ENCODE measurements around the gene ADGRE2.
"Not testable (repeated sequence)": the region's sequence is repeated elsewhere in the genome, so short reads cannot be mapped to it uniquely, and the experiment has no call there.

The ADGRE2 gene

DNA sequence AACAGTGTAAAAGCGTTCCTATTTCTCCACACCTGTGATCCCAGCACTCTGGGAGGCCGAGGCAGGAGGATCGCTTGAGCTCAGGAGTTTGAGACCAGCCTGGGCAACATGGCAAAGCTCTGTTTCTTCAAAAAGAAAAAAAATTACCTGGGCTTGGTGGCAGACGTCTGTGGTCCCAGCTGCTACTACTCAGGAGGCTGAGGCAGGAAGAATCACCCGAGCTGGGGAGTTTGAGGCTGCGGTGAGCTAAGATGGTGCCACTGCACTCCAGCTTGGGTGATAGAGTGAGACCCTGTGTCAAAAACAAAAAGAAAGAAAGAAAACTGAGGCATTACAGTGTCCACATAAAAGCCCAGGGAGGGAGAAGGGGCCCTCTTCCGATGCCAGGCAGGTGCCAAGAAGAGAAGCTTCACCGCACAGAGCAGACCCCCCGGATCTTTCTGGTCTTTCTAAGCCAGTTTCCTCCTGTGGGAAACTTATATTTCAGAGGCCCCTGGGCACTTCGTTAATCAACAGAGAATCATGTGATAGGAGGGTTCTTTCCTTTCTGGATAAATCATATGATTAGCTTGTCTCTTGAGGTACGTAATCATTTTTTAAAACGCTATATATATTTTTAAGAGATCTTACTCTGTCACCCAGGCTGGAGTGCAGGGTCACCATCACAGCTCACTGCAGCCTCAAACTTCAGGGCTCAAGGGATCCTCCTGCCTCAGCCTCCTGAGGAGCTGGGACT lies at the start of gene ADGRE2:
ADGRE2 (minus strand) TSS at position 451 of the 736 bp plus-strand sequence. CDS start 1,804 bp downstream, outside the sequence.
- not testable (repeated sequence) for DNase-seq (ENCODE audit: low read depth in 3 of 3)

DNA sequence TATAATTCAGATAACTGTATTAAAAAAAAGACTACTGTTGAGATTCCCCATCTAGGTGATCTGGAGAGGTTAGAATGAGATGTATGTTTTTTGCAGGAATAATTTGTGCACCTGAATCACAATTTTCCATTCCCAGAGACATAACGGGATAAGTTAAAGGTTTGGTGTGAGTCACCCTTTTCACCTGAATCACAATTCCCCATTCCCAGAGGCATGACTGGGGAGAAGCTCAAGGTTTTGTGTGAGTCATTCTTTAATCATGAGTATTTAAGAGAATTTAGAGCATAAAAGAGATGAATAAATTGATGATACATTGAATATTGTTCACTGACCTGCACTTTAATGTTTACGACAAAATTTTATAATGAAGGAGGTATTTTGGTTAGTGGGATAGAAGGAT lies 47.6 kb upstream of the ADGRE2 start:
- no peak for DNase-seq (ENCODE audit: low read depth in 3 of 3)

DNA sequence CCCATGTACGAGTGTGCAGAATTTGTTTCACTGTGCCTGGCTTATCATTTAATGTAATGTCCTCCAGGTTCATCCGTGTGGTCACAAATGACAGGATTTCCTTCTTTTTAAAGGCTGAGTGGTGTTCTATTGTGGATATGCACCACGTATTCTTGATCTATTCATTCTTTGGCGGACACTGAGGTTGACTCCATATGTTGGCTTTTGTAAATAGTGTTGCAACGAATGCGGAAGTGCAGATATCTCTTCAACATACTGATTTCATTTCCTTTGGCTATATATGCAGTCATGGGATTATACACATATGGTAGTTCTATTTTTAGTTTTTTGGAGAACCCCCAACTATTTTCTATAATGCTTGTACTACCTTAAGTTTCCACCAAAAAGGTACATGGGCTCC lies 43.6 kb upstream of the ADGRE2 start:
- no peak for DNase-seq (ENCODE audit: low read depth in 3 of 3)

DNA sequence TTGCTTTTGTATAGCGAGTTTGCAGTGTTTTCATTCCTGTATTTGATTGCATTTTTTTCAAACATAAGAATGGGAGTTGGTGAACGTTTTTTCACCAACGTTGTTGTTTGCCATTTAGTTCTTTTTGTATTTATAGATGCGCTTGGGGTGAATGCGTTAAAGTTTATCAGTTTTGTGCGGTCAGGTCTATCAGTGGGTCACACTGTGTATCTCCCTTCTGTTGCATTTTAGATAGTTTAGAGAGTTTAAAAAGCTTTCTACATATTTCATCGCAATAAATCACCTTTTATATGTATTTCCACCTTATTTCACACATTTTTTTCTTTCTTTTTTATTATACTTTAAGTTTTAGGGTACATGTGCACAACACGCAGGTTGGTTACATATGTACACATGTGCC lies 40.2 kb upstream of the ADGRE2 start:
- DNase-seq (ENCODE audit: low read depth in 3 of 3): no peak

DNA sequence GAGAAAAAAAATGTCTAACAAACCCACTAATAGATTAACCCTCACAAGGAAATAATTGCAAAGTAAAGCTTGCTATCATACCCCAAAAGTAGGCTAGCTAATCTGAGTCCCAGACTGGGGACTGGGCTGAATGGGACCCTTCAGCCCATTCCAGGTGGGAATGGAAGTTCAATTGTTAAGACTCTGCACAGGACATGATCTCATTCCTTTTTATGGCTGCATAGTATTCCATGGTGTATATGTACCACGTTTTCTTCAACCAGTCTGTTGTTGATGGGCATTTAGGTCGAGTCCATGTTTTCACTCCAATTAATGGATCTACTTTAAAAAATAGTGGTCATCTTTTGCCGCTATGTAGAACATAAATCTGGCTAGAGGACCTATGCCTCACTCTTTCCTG lies 38.7 kb upstream of the ADGRE2 start:
- DNase-seq (ENCODE audit: low read depth in 3 of 3): no peak

DNA sequence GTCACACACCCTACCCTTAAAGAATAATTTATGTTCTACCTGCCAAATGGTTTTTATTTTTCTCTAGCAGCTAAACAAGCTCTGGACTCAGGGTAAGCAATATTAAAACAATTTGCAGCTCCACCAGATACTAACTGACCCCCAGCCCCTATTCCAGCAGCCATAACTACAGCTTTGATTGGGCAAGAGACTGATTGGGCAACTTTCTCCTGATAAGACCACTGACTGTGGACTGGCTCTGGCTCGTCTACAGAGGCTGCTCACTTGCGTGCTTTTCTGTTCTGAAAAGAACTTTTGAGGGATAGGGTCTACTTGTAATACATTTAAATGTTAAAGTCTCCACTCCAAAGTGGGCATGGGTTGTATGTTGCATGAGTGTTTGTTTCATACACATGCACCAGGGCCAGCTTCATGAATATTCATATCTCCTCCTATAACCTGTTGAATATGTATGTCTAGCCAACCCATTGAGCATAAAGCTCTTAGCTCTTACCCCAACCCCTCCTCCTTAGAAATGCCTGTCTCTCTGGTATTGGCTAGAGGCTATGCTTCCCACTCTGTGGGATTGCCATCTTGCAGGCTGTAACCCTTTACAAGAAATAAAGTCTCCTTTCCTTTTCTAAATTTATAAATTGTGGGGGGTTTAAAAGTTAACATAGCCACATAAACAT lies 36.8 kb upstream of the ADGRE2 start:
- no peak for DNase-seq (ENCODE audit: low read depth in 3 of 3)

DNA sequence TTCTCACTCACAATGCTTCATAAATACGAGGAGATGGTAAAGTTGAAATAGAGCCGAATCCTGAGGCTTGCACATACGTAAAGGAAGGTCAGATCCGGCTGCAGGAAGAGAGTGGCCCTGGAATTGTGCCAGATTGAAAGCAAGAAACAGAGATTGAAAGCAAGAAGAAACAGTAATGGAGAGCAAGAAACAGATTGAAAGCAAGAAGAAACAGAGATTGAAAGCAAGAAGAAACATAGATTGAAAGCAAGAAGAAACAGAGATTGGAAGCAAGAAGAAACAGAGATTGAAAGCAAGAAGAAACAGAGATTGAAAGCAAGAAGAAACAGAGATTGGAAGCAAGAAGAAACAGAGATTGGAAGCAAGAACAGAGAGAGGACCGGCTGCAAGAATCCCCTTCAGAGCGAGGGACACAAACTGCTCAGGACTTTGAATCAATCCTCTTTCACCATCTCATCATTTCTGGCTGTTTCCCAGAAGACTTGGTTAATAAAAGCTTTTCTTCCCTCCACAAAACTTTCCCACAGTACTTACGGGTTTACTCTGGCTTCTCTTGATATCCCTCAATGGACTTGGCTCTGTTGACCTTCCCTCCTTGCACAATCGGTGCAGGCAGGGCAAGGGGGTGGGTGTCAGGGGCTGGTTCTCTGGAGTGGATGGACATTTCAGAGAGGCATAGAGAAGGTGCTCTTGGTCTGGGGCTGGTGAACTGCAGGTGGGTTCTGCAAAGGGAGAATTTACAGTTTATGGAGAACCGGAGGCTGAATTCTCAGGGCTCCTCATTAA lies 31.1 kb upstream of the ADGRE2 start:
- no peak for DNase-seq (ENCODE audit: low read depth in 3 of 3)

DNA sequence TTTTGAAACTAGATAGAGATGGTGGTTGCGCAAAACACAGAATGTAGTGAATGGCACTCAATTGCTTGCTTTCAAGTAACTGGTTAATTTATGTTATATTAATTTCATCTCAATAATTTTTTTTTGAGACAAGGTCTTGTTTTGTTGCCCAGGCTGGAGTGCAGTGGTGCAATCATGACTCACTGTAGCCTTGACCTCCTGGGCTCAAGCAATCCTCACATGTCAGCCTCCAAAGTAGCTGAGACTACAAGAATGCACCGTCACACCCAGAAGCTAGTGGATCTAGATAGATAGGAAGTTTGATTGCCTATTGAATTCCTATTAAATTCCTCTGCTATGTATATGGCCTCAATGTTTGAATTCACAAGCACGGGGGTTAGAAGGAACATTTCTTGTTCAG lies 26.4 kb upstream of the ADGRE2 start:
- DNase-seq (ENCODE audit: low read depth in 3 of 3): no peak

DNA sequence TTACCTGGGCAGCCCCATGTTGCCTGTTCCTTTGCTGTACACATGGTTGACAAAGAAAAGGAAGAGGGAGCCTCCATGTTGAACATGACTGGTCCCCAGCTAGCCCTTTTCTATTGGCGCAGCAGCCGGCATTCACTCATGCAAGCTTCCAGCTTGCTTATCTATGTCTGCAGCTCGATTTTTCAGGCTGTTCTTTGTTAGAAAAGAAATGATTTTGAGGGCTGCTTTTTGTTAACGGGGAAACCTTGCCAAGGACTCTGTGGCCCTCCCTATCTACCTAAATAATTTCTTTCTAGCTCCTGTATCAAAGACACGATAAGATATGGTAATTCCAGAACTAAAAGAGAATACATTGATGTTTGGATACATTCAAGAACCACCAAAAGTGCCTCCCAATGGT lies 20.4 kb upstream of the ADGRE2 start:
- DNase-seq (ENCODE audit: low read depth in 3 of 3): no peak

DNA sequence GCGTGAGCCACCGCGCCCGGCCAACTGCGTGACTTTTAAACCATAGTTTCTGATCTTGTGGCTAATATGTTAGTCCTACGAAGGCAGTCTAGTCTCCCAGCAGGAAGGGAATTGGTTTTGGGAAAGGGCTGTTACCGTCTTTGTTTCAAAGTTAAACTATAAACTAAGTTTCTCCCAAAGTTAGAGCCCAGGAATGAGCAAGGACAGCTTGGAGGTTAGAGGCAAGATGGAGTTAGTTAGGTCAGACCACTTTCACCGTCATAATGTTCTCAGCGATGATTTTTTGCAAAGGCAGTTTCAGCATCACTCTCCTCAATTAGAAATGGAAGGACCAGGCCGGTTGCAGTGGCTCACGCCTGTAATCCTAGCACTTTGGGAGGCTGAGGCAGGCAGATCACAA lies 17.7 kb upstream of the ADGRE2 start:
- DNase-seq (ENCODE audit: low read depth in 3 of 3): no peak

DNA sequence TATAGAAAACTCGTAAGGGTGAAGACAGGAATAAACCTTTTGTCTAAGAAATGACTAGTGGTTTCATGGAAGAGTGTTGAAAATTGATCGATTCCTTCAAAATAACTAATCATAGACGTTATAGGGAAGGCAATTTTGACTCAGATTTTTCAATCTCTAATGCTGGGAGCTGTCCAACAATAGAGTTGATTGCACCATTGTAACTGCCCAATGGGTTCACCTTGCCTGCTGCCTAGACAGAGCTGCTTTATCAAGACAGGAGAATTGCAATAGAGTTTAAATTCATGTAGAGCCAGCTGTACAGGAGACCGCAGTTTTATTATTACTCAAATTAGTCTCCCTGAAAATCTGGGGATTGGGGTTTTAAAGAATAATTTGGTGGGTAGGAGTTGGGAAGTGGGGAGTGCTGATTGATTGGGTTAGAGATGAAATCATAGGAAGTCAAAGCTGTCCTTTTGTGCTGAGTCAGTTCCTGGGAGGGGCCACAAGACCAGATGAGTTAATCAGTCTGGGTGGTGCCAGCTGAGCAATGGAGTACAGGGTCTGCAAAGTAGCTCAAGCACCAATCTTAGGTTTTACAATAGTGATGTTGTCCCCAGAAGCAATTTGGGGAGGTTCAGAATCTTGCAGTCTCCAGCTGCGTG lies 16.8 kb upstream of the ADGRE2 start:
- DNase-seq (ENCODE audit: low read depth in 3 of 3): no peak

DNA sequence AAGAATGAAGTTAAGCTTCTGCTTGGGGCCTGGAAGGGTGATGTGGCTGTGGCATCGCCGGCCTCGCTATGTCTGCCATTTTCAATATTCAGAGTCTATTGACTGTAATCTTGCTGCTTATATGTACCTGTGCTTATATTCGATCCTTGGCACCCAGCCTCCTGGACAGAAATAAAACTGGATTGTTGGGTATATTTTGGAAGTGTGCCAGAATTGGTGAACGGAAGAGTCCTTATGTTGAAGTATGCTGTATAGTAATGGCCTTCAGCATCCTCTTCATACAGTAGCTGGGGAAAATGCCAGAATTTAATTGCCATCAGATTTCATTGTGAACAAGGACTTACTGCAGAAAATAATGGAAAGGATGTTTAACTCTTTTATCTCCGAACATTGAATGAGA lies 13.9 kb upstream of the ADGRE2 start:
- DNase-seq (ENCODE audit: low read depth in 3 of 3): not testable (repeated sequence)

DNA sequence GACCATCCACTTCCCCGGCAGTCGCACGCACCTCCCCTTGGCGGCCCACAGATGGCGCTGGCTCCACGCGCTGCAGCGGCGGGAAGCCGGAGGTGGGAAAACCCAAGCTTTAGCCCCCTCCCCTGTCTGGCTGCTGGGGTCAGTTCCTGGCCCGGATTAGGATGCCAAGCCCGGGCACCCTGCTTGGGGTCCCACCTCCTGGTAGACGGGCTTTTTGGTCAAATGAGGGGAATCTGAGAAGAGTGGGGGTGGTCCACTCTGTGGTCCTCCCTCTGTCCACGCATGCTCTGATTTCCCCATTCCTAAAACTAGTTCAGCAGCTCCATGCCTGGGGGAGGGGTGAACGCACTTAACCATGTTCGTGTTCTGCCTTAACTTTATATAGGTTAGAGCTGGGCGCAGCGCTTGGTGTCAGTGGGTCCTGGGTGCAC lies 8.1 kb upstream of the ADGRE2 start:
- no peak for DNase-seq (ENCODE audit: low read depth in 3 of 3)

DNA sequence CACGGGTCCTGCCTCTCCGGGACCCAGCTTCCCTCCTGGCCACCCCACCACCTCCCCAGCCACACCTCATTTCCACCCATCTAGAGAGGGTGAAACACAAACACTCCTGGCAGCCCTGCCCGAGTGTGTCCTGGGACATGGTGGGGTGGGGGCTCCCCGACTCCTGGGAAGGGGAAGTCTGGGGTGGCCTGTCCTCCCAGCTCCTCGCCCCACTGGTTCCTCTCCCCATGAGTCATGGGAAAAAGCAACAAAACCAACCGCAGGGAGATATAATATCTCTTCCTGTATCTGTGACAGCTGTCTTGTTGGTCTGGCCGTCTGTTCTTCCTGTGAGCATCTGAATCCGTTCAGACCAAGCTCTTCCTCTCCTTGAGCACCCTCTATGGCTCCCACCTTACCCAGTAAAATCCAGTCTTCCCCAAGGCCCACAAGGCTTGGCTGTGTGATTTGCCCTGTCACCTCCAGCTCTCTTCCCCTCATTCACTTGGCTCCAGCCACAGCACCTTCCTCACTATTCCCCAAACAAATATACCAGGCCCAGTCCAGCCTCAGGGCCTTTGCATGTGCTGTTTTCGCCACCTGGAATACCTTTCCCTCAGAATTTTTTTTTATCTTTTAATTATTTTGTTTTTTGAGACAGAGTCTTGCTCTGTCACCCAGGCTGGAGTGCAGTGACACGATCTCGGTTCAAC lies 6.9 kb upstream of the ADGRE2 start:
- DNase-seq (ENCODE audit: low read depth in 3 of 3): not testable (repeated sequence)

DNA sequence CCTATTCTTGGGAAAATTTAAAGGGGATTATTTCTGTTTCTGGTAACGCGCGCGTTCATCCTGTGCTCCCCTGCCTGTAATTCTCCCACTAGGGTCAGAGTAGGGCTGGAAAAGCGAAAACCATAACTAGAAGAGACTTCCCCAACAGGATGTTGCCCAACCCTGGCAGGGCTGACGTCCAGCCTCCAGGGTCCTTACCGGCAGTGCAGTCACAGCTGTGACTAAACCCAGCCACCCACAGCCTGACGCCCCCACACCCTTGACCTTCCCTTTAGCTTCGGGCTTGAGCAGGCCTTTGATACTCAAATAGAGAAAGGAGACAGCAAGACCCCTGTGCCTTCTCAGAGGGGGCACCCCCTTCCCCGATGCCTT lies 6.4 kb upstream of the ADGRE2 start:
- DNase-seq (ENCODE audit: low read depth in 3 of 3): not testable (repeated sequence)

DNA sequence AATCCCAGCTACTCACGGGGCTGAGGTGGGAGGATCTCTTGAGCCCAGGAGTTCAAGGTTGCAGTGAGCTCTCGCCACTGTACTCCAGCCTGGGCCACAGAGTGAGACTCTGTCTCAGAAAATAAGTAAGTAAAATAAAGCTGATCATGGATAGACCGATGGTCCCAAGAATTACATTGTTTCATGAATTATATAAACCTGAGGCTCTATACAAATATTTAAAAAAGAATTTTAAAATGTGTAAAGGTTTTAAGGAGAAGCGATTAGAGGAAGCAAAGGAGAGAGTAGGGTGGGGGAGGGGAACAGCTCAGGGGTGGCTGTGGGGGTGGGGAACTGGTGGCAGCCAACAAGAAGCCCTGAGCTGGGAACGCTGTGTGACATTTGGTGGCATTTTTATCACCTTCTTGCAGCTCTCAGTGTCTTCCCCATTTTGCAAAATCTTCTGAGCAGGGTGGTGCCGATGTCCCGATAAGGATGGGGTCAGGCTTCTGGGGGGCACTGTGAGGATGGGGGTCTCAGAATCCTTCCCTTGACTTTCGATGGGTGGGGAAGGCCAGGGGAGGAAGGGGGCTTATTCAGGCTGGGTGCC lies 5.1 kb upstream of the ADGRE2 start:
- DNase-seq (ENCODE audit: low read depth in 3 of 3): not testable (repeated sequence)

DNA sequence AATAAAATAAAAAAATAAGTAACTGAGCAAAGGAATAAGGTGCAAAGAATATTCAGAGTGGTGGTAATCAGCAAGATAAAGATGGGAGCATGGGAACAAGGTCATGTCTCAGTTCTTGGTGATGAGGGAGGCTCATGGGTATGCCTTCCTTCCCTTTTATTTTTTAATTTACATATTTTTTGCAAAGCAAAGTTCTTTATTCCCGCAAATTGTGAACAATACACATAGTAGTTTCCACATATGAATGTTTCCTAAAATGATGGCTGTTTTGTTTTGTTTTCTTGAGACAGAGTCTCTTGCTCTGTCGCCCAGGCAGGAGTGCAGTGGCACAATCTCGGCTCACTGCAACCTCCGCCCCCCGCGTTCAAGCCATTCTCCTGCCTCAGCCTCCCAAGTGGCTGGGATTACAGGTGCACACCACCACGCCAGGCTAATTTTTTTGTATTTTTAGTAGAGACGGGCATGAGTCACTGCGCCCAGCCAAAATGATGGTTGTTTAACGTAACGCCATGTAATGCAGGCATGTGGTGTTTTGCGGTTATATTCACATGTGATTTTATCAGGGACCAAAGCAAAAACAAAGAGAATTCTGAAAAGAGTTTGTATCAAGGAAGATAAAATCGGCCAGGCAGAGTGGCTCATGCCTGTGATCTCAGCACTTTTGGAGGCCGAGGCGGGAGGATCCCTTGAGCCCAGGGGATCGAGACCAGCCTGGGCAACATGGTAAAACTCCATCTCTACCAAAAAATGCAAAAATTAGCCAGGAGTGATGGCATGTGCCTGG lies 4.5 kb upstream of the ADGRE2 start:
- DNase-seq (ENCODE audit: low read depth in 3 of 3): no peak

DNA sequence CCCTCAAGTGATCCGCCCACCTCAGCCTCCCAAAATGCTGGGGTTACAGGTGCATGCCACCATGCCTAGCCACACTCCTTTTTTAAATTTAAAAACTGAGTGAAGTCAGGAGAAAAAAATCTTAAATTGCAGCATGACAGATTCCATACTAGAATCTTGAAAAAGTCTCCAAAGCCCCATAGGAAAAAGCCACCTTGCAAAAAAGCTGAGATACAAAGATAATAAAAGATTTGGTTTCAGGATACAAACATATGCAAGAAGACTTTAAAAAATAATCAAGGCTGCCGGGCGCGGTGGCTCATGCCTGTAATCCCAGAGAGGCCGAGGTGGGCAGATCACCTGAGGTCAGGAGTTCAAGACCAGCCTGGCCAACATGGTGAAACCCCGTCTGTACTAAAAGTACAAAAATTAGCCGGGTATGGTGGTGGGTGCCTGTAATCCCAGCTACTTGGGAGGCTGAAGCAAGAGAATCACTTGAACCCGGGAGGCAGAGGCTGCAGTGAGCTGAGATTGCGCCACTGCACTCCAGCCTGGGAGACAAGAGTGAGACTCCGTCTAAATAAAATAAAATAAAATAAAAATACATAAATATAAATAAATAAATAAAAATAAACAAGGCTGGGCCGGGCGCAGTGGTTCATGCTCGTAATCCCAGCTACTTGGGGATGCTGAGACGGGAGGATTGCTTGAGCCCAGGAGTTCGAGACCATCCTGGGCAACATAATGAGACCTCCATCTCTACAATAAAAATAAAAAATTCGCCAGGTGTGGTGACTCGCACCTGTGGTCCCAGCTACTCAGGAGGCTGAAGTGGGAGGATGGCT lies 3.6 kb upstream of the ADGRE2 start:
- not testable (repeated sequence) for DNase-seq (ENCODE audit: low read depth in 3 of 3)

DNA sequence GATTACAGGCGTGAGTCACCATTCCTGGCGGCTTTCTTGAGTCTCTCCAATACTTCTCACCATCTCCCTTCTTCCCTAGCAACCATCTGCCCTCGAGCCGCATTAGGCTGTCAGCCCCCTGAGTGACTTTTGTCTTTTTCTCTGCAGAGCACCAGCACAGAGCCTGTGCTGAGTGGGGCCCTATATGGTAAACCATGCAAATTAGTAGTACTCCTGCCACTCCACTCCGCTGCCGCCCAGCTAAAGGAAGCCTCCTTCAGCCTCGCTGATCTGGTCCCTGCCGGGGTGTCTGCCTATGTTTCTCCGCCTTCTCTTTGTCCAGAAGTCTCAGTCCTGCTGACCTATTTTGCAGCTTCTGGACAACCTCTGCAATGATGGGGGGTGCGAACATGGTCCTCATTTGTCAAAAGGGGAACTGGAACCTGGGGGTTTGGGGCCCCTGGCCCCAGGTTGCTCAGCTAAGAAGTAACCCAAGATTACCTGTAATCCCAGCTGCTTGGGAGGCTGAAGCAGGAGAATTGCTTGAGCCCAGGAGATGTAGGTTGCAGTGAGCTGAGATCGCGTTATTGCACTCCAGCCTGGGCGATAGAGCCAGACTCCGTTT lies 2.4 kb upstream of the ADGRE2 start:
- not testable (repeated sequence) for DNase-seq (ENCODE audit: low read depth in 3 of 3)
